HCT116 (cell line): ENCODE results near the gene INPP5F. TPM values are rescaled to one million over a fixed set of nuclear protein-coding genes. Genes with fewer than 3 reads are reported as not detected.
"Not testable (repeated sequence)": the region's sequence is repeated elsewhere in the genome, so short reads cannot be mapped to it uniquely, and the experiment has no call there.

Source experiments
- ATAC-seq: fragments of 200-7000 bp; cut with Tn5 transposase; 2 replicates; pipeline ENCODE4 v1.9.1; 2020; ENCODE audit warnings: mild to moderate bottlenecking, moderate library complexity
- BruUV-seq: library from RNA; stranded (reverse); fragments of 400-500 nt; replicated peaks from 2 replicates; lab custom pipeline; 2021; lab: Mats Ljungman, UMichigan
- CTCF ChIA-PET: fragments of 300-600 bp; sonication (Branson Sonifier 250); formaldehyde crosslinking; loops from one replicate; lab custom pipeline; 2021; ENCODE audit warnings: antibody characterized with exemption; lab: Charles Lee
- POLR2A ChIA-PET: fragments of 300-600, 350-600 bp; sonication (Branson Sonifier 250); formaldehyde crosslinking; loops from one replicate; lab custom pipeline; 2021; ENCODE audit warnings: antibody characterized with exemption; lab: Charles Lee
- RAD21 ChIA-PET, 2 experiments: fragments of 300-600 bp; sonication (Branson Sonifier 250); formaldehyde crosslinking; loops; one replicate each; lab custom pipeline; 2023; ENCODE audit warnings: low total read pairs in 2 of 2; ENCODE audit not compliant: uncharacterized antibody in 2 of 2, unreplicated experiment in 2 of 2, low non-redundant PET in 1 of 2; lab: Charles Lee
- DNase-seq: peaks from one replicate; pipeline ENCODE4 v3.0.0-alpha.2; 2010; ENCODE audit warnings: low read depth, low spot score
- H2AFZ ChIP-seq: fragments of 200-600 bp; shearing (Covaris generic), sonication (generic); 2 replicates; pipeline ENCODE4 v1.6.1; 2017; ENCODE audit warnings: low read depth, mixed run types, mixed read lengths, antibody characterized with exemption, low read length; ENCODE audit not compliant: poor library complexity, severe bottlenecking
- H3K27ac ChIP-seq: 2 replicates; pipeline ENCODE4 v1.5.1; 2012; ENCODE audit warnings: low read depth, low read length
- H3K27me3 ChIP-seq: fragments of 200-600 bp; sonication (generic); 2 replicates; pipeline ENCODE4 v1.6.1; 2016; ENCODE audit warnings: mixed run types, low read length, mixed read lengths; ENCODE audit not compliant: insufficient read depth
- H3K36me3 ChIP-seq, 2 experiments: fragments of 200-500 bp in 1 of 2; fragments of 200-600 bp in 1 of 2; sonication (Bioruptor generic) in 1 of 2; sonication (generic) in 1 of 2; 2 replicates each; pipeline versions ENCODE4 v1.5.1 to v1.6.1; 2014 to 2016; ENCODE audit warnings: low read length in 2 of 2, inconsistent platforms in 1 of 2, mixed read lengths in 1 of 2, mixed run types in 1 of 2; ENCODE audit not compliant: insufficient read depth in 2 of 2, control insufficient read depth in 1 of 2
- H3K4me1 ChIP-seq, 2 experiments: fragments of 200-600 bp in 1 of 2; sonication (generic) in 1 of 2; 2 replicates each; pipeline versions ENCODE4 v1.5.1 to v1.6.1; 2012 to 2017; ENCODE audit warnings: low read length in 2 of 2, inconsistent platforms in 1 of 2, mild to moderate bottlenecking in 1 of 2, mixed read lengths in 1 of 2, mixed run types in 1 of 2, moderate library complexity in 1 of 2; ENCODE audit not compliant: insufficient read depth in 2 of 2, control insufficient read depth in 1 of 2
- H3K4me2 ChIP-seq: fragments of 200-600 bp; sonication (generic); 2 replicates; pipeline ENCODE4 v1.6.1; 2017; ENCODE audit warnings: mixed run types, low read length, mixed read lengths
- H3K4me3 ChIP-seq, 2 experiments: fragments of 200-600 bp in 1 of 2; sonication (generic) in 1 of 2; replicated peaks in 1 of 2; 2 replicates each; pipeline ENCODE4 v1.5.1; 2011 to 2016; ENCODE audit warnings: low read length in 2 of 2, control low read depth in 1 of 2, low read depth in 1 of 2, mild to moderate bottlenecking in 1 of 2, mixed read lengths in 1 of 2, mixed run types in 1 of 2
- H3K79me2 ChIP-seq: fragments of 200-600 bp; sonication (generic); 2 replicates; pipeline ENCODE4 v1.6.1; 2017; ENCODE audit warnings: mild to moderate bottlenecking, mixed run types, low read length, moderate library complexity, mixed read lengths; ENCODE audit not compliant: insufficient read depth
- H3K9ac ChIP-seq: fragments of 200-600 bp; sonication (generic); 2 replicates; pipeline ENCODE4 v1.6.1; 2016; ENCODE audit warnings: low read length, mixed read lengths
- H3K9me2 ChIP-seq: fragments of 200-600 bp; sonication (generic), shearing (Covaris generic); 2 replicates; pipeline ENCODE4 v1.6.1; 2017; ENCODE audit warnings: mixed run types, mild to moderate bottlenecking, moderate library complexity; ENCODE audit not compliant: insufficient read depth
- H3K9me3 ChIP-seq, 2 experiments: fragments of 200-500 bp in 1 of 2; fragments of 200-600 bp in 1 of 2; sonication (Bioruptor generic) in 1 of 2; sonication (generic) in 1 of 2; 2 replicates each; pipeline ENCODE4 v1.6.1; 2014 to 2017; ENCODE audit warnings: low read length in 2 of 2, mixed read lengths in 2 of 2, inconsistent platforms in 1 of 2, low read depth in 1 of 2, mild to moderate bottlenecking in 1 of 2, mixed run types in 1 of 2, moderate library complexity in 1 of 2; ENCODE audit not compliant: control insufficient read depth in 1 of 2, insufficient read depth in 1 of 2
- H4K20me1 ChIP-seq: fragments of 200-600 bp; sonication (generic), shearing (Covaris generic); 2 replicates; pipeline ENCODE4 v1.6.1; 2017; ENCODE audit warnings: mixed run types, mild to moderate bottlenecking, moderate library complexity; ENCODE audit not compliant: insufficient read depth
- CBX3 ChIP-seq: IDR thresholded peaks from 2 replicates; pipeline ENCODE4 v1.6.1; 2012; ENCODE audit warnings: low read depth
- intact Hi-C: fragments of 100-400 bp; cut with micrococcal nuclease; formaldehyde crosslinking; loops from 2 replicates; pipeline ENCODE4 v1.10.0; 2022
- total RNA-seq: library from RNA; stranded (reverse); gene quantifications from one replicate; pipeline ENCODE4 v1.2.1, GENCODE V29; 2021; ENCODE audit not compliant: unreplicated experiment
- TF ChIP-seq, protein P1 (sequence below): IDR thresholded peaks from 2 replicates; pipeline ENCODE4 v1.6.1; 2012

Gene INPP5F
- total RNA-seq, 1 experiment from 2014 or later: 21.6 TPM

- intact Hi-C loops, BruUV-seq, H4K20me1 ChIP-seq, H3K36me3 ChIP-seq, H3K27me3 ChIP-seq, H3K9ac ChIP-seq, RAD21 ChIA-PET, H3K4me3 ChIP-seq, H2AFZ ChIP-seq, POLR2A ChIA-PET, H3K4me1 ChIP-seq, H3K79me2 ChIP-seq, H3K27ac ChIP-seq, CTCF ChIA-PET, H3K9me3 ChIP-seq, H3K4me2 ChIP-seq, DNase-seq, H3K9me2 ChIP-seq, ATAC-seq: not testable (repeated sequence)
These were observed 14.9 kb upstream of the INPP5F start for GRCh38 chr10:119710935-119711334.

GRCh38 chr10:119713744-119714483 is 11.9 kb upstream of the INPP5F start:
- H3K79me2 ChIP-seq: no peaks in the 10 kb centered on the region
- no peak overlapping the region for H3K9ac ChIP-seq
- CTCF ChIA-PET: interaction anchor here (1.0 kb wide), 1 partner anchor 12 kb away, joined by 3 read pairs; the partner anchor contains the start of gene INPP5F
- no TSS peak for BruUV-seq
- intact Hi-C loops: no loop called here
- H2AFZ ChIP-seq: no peak overlapping the region
- POLR2A ChIA-PET: interaction anchor here (1.8 kb wide), 1 partner anchor 12 kb away, joined by 6 read pairs; the partner anchor contains the start of gene INPP5F
- H3K27ac ChIP-seq: no peak overlapping the region
- no peak for TF ChIP-seq CBX3
- TF ChIP-seq, protein P1, sequence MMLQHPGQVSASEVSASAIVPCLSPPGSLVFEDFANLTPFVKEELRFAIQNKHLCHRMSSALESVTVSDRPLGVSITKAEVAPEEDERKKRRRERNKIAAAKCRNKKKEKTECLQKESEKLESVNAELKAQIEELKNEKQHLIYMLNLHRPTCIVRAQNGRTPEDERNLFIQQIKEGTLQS: no peak
- no peaks in the 10 kb centered on the region for H3K9me3 ChIP-seq
- no peaks in the 10 kb centered on the region for H3K27me3 ChIP-seq
- no peaks in the 10 kb centered on the region for H3K9me2 ChIP-seq
- H3K4me1 ChIP-seq: no peaks in the 10 kb centered on the region
- H3K4me3 ChIP-seq: no peak overlapping the region
- RAD21 ChIA-PET: no interaction called here
- H3K36me3 ChIP-seq: no peaks in the 10 kb centered on the region
- no peak overlapping the region for H3K4me2 ChIP-seq
- no peaks in the 10 kb centered on the region for H4K20me1 ChIP-seq
- DNase-seq (no peak), ATAC-seq (no peak)
